Fibroblast of skin of left quadriceps (primary cell): ENCODE data around the gene ATAT1.
"Not testable (repeated sequence)": the region's sequence is repeated elsewhere in the genome, so short reads cannot be mapped to it uniquely, and the experiment has no call there.

Source experiments
- DNase-seq, 2 experiments: peaks; one replicate each; pipeline ENCODE4 v3.0.0-alpha.2; 2013; ENCODE audit warnings: low read depth in 2 of 2

ATAT1 gene

DNA sequence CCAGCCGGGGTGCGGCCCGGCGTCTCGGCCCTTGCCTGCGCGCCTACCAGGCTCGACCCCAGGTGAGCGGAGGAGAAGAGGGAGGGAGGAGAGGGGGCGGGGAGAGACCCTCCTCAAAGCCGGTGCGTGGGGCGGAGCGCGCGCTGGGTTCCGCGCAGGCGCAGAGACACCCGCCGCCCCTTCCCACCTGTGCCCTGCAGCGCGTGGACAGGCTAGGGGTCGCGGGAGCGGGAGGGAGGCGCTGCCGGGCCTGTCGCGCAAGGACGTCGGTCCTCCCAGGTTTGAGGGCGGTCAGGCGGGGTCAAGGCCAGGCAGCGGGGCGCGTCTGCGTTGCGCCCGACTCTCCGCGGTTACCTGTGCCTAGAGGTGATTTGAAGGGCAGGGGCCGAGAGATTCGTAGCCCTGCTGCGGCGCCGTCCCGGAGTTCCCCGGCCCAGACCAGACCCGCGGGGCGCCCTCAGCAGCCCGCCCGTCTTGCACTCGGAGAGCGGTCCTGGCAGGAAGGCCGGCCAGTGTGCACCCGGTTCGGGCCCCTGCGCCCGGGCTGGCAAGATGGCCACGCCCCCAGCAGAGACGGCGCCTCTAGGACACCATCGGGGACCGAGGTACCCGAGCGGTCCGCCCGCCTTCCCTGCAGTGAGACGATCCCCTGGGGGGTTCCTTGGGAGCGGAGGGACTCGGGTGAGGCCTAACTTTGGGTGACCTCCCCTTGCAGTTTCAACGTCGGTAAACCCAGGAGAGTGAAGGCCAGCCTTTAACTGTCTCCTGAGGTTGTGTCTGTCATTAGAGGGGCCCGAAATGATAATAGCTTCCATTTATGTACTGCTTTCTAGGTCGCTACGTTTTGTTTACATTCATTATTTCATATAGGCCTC lies 20.8 kb downstream of the ATAT1 start:
- DNase-seq = no peak

DNA sequence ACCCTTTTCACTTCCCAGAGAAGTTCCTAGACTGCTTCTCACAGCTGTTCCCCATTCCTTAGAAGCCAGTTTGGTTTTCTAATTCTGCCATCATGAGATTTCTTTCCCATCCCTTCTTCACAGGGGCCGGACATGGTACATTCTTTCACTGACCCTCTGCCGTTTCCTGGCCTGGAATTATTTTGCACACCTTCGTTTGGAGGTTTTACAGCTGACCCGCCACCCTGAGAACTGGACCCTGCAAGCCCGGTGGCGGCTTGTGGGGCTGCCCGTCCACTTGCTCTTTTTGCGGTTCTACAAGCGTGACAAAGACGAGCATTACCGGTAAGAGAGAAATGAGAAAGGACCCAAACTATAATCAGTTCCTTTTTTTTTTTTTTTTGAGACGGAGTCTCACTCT lies 24.5 kb downstream of the ATAT1 start:
- DNase-seq = no peak

DNA sequence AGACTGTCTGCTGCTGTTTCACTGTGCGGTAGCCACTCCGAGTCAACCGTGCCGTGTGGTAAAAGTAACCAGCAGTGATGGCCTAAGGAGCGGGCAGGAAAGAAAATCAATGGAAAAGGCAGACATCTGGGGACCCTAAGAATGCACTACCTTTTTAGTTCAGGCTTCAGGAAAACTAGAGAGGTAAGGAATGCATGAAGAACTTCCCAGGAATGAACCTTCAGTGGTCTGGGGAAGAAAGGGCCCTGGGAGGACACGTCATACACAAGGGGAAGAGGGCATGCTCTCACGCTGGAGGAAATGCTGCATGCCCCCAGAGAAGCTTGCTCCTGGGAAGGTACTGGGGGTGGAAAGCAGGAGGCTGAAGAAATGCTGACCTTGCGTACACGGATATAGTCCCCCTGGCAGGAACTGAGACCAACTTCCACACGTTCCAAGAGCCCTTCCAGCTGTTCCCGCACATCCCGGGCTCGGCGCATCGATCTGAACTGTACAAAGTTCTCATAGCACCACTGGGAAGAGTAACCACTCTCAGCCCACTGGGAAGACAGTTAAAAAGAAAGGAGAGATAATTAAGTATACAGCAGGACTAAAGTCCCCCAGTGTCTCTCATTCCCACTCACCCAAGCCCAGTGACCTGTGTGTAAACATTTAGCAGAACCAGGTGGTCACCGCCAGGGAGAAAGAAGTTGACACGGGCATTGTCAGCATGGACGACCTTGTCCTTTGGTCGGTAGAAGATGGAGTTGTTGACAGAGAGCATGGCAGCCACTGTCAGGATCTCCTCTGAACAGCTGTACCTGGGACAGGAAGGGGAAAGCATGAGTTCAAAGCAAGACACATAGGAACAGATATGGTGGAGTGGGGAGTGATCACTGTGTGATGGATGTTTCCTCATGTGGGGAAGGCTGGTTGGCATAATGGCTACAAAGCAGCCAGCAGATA lies 28.4 kb downstream of the ATAT1 start:
- no peak for DNase-seq

DNA sequence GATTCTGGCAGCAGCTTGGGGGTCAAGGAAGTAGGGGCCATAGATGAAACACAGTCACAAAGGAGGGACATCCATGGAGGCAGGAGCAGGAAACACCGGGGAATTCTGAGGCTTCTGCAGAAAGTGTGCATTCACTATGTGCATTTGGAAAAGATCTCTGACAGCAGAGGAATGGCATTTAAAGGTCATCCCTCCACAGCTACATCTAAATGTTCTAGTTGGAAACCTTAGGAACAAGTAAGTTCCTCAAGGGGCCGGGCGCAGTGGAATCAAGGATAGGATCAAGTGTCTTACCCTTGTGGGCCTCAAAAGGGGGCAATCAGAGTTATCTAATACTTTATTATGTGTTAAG lies 29.0 kb downstream of the ATAT1 start:
- DNase-seq = no peak

DNA sequence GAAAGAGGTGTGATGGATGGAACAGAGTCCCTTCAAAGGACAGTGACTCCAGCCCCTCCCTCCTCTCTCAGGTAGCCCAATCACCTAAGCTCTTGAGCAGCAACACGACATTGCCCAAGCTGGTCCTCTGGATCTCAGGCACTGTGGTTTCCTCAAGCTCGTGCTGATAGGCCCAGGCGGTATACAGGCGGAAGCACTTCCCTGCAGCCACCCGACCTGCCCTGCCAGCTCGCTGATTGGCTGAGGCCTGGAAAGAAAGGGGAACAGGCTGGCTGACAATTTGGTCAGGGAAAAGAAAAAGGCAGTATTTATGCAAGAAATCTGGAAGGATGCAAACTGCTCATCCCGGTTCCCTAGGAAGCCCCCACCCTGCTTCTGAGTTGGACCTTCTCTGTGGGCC lies 29.8 kb downstream of the ATAT1 start:
- DNase-seq = no peak

DNA sequence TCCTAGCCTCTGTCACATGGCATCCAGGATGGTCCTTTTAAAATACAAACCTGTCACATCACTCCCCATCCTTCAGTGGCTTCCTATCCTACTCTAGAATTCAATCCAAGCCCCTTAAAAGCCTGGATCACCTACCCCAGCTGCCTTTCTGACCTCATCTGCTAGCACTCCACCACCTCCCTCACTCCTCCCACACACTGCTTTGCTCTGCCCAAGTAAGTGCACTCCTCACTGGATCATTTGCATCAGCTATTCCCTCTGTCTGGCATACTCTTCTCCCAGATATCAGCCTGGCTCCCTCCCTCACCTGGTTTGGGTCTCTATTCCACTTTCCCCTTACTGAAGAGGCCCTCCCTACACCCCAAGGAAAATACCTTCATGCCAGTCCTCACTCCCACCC lies 30.8 kb downstream of the ATAT1 start:
- DNase-seq = no peak

DNA sequence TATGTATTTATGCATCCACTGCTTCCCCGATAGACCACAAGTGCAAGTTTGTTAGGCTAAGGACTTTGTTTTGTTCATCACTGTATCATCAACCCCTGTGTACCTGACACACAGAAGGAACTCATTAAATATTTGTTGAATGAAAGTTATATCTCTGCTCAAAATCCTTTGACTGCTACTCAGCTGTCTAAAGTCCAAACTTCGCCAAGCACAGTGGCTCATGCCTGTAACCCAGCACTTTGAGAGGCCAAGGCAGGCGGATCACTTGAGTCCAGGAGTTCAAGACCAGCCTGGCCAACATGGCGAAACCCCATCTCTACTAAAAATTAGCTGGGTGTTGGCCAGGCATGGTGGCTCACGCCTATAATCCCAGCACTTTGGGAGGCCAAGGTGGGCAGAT lies 31.2 kb downstream of the ATAT1 start:
- DNase-seq = not testable (repeated sequence)

DNA sequence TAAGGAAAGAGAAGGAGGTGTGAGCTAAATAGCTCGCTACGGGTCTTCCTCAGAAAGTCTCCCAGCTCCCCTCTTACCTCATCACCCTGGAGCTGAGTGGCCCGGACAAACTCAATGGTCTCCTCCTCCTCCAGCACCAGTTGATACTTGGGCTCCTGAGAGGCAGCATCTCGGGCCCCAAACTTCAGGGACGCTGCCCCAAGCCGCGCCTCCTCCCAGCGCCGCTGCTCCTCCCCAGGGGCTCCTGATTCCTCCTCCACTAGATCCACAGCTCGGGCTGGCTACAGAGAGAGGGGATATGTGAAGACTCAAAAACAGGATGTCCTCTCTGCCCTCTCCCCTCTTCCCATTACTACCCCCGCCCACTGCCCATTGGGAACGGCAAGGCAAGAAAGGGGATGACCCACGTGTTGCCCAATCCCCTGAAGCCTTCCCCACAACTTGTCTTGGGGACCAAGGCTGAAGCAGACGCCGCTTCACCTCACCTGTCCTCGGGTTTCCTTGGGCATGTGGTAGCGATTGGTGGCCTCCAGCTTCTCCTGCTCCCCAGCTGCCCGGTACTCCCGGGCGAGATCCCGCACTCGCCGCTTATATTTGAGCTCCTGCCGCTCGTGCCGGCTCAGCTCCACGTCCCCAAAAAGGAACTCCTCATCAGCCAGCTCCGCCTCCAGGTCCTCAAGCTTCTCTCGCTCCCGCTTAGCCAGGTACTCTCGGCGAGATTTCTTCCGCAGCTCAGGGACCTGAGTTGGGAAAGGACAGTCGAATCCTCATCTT lies 38.5 kb downstream of the ATAT1 start:
- DNase-seq = no peak

DNA sequence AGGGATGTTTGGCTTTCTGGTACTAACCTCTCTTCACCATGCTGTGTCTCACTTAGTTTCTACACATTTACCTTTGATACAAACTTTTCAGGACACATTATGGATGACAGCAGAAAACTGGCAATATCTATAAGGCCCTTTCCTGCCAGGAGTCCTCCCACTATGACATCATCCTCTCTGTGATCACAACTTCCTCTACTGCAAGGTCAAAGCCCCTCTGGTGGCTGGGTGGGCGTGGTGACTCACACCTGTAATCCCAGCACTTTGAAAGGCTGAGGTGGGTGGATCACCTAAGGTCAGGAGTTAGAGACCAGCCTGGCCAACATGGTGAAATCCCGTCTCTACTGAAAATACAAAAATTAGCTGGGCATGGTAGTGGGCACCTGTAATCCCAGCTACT lies 39.6 kb downstream of the ATAT1 start:
- not testable (repeated sequence) for DNase-seq

DNA sequence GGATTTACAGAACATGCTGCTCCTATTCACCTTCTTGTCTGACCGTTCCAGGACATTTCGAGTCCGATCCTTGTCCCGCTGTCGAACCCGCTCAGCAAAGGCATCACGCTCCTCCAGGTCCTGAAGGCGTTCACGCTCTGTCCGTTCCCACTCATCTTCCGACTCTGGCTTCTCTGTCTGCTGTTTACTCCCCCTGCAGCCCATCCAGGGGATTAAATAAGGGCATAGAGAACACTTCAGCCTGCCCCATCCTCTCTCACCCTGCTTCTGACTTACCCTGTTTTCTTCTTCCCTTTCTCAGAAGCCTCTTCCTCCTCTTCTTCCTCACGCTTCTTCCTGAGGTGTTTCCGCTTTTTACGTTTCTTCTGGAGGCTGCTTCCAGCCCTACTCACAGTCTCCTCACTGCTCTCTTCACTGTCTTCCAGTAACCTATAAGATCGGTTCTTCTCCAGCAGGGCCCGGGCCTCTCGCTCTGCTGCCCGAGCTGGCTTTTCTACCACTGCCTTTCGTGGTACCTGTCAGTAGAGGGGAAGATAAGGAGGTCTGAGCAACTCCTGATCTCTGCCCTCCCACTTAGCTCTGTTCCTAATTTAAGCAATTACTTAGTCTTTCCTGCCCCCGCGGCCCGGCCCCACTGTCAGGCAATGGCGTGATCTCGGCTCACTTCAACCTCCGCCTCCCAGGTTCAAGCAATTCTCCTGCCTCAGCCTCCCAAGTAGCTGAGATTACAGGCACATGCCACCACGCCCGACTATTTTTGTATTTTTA lies 44.3 kb downstream of the ATAT1 start:
- no peak for DNase-seq

DNA sequence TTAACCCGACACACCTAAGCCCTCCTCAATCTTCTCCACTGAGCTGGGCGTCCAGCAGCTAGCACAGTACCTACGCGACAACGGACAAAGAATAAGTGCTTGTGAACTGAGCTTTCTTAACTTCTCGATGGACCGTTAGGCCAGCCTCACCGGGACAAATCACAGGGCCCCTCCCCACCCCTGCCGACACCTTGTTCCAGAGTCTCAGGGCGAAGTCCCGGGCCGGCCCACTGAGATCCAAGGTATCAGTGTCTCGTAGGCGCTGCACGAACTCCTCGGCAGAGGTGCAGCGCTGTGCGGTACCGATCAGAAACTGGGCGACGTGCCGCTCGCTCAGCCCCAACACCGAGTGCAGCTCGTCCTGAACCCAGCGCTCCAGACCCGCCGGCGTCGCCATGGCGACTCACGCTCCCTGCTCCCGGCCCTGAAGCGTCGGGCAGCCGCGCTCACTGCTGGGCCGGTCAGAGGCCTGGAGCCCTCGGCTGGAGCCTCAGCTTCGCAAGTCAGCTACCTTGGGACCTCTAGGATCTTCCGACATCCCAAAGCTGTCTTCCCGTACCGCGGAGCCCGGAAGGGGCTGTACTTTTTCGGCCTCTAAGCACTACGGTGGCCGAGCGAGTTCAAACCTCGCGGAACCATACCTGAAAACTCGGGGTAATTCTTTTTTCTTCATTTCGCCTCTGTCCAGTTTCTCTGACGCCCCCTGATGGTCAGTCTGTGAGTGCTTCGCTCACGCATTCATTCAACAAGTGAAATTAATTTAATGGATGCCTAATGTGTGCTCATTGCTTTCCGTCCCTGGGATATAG lies 46.0 kb downstream of the ATAT1 start, which contains the start of gene DHX16:
Gene DHX16, minus strand, starts transcription at position 562 of the 809 bp plus-strand sequence. Its CDS starts 165 bp downstream, at position 397.
- DNase-seq = peak; percentile 97 to 98

DNA sequence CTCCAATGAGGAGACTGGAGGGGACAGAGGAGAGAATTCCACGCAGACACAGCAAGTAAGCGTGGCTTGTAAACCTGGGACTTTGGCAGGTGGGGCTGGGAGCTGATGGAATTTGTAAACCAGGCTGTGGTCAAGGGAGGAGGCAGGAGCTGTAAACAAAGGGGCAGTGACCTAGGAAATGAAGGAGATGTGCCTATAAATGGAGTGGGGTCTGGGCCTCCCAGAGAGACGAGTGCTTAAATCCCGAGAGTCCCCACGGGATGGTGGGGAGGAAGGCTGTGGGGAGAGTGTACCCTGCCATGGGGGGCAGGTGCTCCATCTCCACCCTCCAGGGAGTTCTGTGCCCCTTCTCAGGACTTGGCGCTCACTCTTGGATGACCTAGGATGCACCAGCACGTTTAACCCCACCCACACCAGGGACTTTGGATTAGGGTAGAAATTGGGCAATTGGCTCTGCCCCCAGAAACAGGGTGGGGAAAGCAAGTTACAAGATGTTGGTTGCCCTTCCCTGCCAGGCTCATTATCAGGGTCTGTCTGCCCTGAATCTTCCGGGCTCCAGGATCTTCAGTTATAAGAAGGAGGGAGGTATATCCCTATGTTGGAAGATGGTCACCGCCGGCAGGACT lies 50.1 kb downstream of the ATAT1 start:
- DNase-seq = no peak

DNA sequence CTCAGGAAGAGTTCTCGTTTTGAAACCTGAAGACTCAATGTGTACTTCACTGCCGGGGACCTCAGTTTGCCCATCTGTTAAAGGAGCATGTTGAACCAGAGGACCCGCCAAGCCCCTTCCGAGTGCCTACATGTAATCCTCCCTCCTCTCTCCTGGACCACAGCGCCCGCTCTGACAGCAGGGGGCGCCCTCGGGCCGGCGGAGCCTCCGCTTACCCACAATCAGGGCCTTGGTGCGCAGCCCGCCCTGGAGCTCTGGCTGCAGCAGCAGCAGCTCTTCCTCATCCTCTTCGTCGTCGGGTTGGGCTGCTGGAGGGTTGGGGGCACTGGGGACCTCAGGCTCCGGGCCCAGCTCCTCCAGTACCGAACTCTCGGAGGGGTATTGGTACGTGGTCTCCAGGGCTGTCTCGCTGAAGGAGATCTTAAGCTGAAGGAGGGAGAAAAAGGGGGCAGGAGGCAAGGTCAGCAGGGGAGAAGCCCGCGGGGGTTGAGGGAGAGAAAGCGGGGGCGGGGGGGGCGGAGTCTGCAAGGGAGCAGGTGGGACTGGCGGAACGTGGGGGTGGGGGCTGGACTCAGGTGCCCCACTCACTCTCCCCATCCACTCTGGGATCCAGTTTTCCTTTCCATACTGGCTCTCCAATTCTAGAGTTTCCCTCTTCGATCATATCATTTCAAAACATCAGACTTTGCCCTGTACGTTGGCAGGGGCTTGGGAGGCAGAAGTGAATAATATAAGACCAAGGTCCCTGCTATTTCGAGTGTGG lies 52.5 kb downstream of the ATAT1 start:
- DNase-seq = peak; percentile 51 to 55

DNA sequence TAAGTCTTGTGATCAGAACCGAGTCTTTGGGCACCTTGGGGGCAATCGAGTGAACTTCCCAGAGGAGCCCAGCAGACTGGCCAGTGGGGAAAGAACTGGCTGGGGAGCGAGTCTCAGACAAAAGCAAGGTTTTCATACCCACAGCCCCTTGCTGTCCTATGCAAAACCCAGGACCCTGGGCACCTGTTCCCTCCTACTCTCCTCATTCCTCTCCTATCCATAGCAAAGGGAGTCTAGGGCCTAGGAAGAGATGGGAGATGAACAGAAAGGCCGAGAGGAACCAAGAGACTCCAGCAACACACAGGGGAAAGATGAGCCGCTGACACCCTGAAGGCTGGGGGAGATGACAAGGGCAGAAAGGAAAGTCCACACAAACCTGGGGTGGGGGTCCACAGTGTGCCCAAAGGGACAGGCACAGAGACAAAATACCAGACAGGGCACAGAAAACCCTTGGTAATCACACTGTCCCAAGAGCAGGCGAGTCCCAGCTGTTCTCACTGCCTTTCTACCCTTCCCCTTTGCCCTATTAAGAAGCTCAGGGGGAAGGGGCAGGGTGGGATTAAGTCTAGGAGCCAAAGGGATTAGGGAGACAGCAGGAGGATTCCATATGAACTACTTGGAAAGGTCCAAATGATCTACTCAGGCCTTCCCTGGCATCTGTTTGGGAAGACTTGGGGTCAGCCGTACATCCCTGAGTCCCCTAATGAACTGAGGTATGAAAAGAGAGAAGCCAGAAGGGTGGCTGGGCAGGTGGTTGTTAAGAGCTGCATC lies 53.3 kb downstream of the ATAT1 start:
- no peak for DNase-seq

DNA sequence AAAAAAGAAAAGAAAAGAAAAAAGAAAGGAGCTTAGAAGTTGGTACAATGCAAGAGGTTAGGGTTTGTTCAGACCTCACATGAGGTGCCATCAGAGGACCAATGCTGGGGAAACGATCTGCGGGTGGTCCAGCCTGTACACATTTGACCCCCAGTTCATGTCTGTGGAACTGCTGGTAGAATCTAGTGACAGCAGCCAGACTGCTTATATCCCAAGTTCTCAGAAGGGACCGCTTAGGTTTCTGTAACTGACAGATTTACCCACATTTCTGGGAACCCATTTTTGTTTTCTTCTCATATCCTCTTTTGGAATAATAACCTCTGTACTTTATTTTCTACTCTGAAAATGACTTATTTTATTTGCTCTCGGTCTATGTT lies 55.1 kb downstream of the ATAT1 start:
- DNase-seq = no peak

DNA sequence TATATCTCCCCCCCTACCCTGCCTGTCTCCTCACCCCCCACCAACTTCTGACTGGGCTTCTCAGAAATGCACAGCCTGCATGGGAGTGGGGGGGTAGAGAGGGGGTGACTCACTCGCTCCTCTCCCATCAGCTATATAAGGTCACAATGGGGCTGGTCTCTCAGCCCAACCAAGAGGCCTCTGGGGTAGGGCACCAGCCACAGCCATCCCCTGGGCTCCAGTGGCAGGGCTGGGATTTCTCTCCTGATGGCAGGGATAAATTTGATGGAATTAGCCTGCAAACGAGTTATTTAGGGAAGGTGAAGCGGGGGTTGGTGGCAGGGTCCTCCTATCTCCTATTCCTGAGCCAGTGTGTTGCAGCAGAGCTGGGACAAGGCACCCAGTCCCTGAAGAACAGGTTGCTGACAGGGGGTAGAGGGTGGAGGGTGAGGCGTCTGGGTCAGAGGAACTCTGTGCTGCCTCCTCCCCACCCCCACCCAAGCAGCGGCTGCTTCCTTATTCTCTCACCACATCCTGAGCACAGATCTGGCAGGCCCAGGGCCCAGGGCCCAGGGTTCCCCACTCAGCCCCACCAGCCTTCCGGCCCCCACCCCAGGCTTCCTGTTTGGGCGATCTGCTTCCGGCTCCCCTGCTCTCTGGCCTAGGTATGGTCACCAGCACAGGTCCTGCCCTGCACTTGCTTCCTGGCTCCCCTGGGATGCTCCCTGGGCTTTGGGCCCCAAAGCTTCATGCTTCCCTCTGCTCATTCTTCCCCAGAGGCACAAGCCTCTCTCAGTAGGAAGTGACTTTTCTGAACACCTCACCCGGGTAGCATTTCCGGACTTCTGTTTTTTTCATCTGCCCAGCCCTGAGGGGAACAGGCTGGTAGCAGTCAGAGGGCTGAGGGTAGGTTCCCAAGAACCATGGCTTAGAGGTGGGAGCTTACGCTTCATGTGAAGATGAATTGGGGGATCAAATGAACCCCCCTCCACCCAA lies 55.8 kb downstream of the ATAT1 start:
- peak; percentile 73 to 75 for DNase-seq
